GM23338 (cell line): Measurements from ENCODE around the gene FDX1. TPM values are rescaled to one million over a fixed set of nuclear protein-coding genes. Genes with fewer than 3 reads are reported as not detected.

Experiments
- ATAC-seq: fragments of 200-7000 bp; cut with Tn5 transposase; 3 replicates; pipeline ENCODE4 v1.9.1; 2020
- DNase-seq: peaks from one replicate; pipeline ENCODE4 v3.0.0-alpha.2; 2015; ENCODE audit warnings: low spot score
- H2AFZ ChIP-seq: fragments of 200-600 bp; sonication (generic); 2 replicates; pipeline ENCODE4 v1.8.0; 2016; ENCODE audit warnings: antibody characterized with exemption, mild to moderate bottlenecking, moderate library complexity
- H3F3A ChIP-seq: fragments of 200-600 bp; sonication (generic); replicated peaks from 2 replicates; pipeline ENCODE4 v1.8.0; 2017; ENCODE audit warnings: antibody characterized with exemption, mixed run types, low read depth
- H3K27ac ChIP-seq: fragments of 200-600 bp; sonication (generic); 2 replicates; pipeline ENCODE4 v1.6.1; 2016; ENCODE audit warnings: low read depth
- H3K27me3 ChIP-seq: fragments of 200-600 bp; sonication (generic); 2 replicates; pipeline ENCODE4 v1.8.0; 2016; ENCODE audit warnings: mild to moderate bottlenecking, mixed run types, moderate library complexity; ENCODE audit not compliant: insufficient read depth
- H3K36me3 ChIP-seq: fragments of 200-600 bp; sonication (generic); 2 replicates; pipeline ENCODE4 v1.8.0; 2016; ENCODE audit warnings: mild to moderate bottlenecking; ENCODE audit not compliant: insufficient read depth
- H3K4me1 ChIP-seq: fragments of 200-600 bp; sonication (generic); 2 replicates; pipeline ENCODE4 v1.8.0; 2016; ENCODE audit warnings: mild to moderate bottlenecking, moderate library complexity; ENCODE audit not compliant: insufficient read depth
- H3K4me2 ChIP-seq: fragments of 200-600 bp; sonication (generic); 2 replicates; pipeline ENCODE4 v1.7.1; 2017; ENCODE audit warnings: mixed run types
- H3K4me3 ChIP-seq: fragments of 200-600 bp; sonication (generic); 2 replicates; pipeline ENCODE4 v1.6.1; 2016; ENCODE audit warnings: mixed run types
- H3K79me2 ChIP-seq: fragments of 200-600 bp; sonication (generic); replicated peaks from 2 replicates; pipeline ENCODE4 v1.8.0; 2017; ENCODE audit warnings: mild to moderate bottlenecking; ENCODE audit not compliant: insufficient read depth
- H3K9me2 ChIP-seq: fragments of 200-600 bp; sonication (generic); 2 replicates; pipeline ENCODE4 v1.8.0; 2017; ENCODE audit not compliant: insufficient read depth
- H4K20me1 ChIP-seq: fragments of 200-600 bp; sonication (generic); replicated peaks from 2 replicates; pipeline ENCODE4 v1.8.0; 2017; ENCODE audit warnings: mild to moderate bottlenecking; ENCODE audit not compliant: insufficient read depth
- H3K27ac Mint-ChIP-seq: 2 replicates; pipeline ENCODE4 v1.8.0; 2020; ENCODE audit warnings: inconsistent platforms, mild to moderate bottlenecking, moderate library complexity, mixed read lengths
- H3K27me3 Mint-ChIP-seq: 3 replicates; pipeline ENCODE4 v1.8.0; 2022; ENCODE audit warnings: low read depth, mild to moderate bottlenecking, moderate library complexity, mixed read lengths, inconsistent platforms; ENCODE audit not compliant: insufficient read depth, poor library complexity
- H3K36me3 Mint-ChIP-seq: 3 replicates; pipeline ENCODE4 v1.8.0; 2021; ENCODE audit warnings: low read depth, mild to moderate bottlenecking, inconsistent platforms, moderate library complexity, mixed read lengths
- H3K4me1 Mint-ChIP-seq: 3 replicates; pipeline ENCODE4 v1.8.0; 2020; ENCODE audit warnings: mild to moderate bottlenecking, inconsistent platforms, mixed read lengths
- H3K4me3 Mint-ChIP-seq: 3 replicates; pipeline ENCODE4 v1.8.0; 2021; ENCODE audit warnings: moderate library complexity, mild to moderate bottlenecking, inconsistent platforms, mixed read lengths
- H3K9me3 Mint-ChIP-seq: 3 replicates; pipeline ENCODE4 v1.8.0; 2020; ENCODE audit warnings: moderate library complexity, mild to moderate bottlenecking, inconsistent platforms, mixed read lengths
- CREB1 ChIP-seq: fragments of 250-450 bp; sonication (Bioruptor Pico); IDR thresholded peaks from 2 replicates; pipeline ENCODE4 v1.5.0; 2020; ENCODE audit warnings: low read depth, mild to moderate bottlenecking, moderate library complexity
- CTCF ChIP-seq, 2 experiments: fragments of 200-600 bp in 1 of 2; sonication (generic) in 1 of 2; conservative IDR thresholded peaks; 2 replicates each; pipeline versions ENCODE4 v1.5.1 to v1.6.1; 2016 to 2017; ENCODE audit warnings: antibody characterized with exemption in 2 of 2, low read depth in 2 of 2, mild to moderate bottlenecking in 2 of 2, moderate library complexity in 1 of 2
- ETS1 ChIP-seq: IDR thresholded peaks from 2 replicates; pipeline ENCODE4 v1.6.1; 2016; ENCODE audit warnings: antibody characterized with exemption
- EZH2 ChIP-seq: fragments of 200-600 bp; sonication (generic); IDR thresholded peaks from one replicate; pipeline ENCODE4 v1.8.0; 2017; ENCODE audit warnings: antibody characterized with exemption, mild to moderate bottlenecking, low read depth; ENCODE audit not compliant: unreplicated experiment
- EZH2phosphoT487 ChIP-seq: fragments of 200-600 bp; sonication (generic); IDR thresholded peaks from one replicate; pipeline ENCODE4 v1.8.1; 2018; ENCODE audit warnings: antibody characterized with exemption; ENCODE audit not compliant: unreplicated experiment
- JUNB ChIP-seq: IDR thresholded peaks from one replicate; pipeline ENCODE4 v1.6.1; 2016; ENCODE audit warnings: antibody characterized with exemption; ENCODE audit not compliant: unreplicated experiment
- NANOG ChIP-seq: IDR thresholded peaks from 2 replicates; pipeline ENCODE4 v1.6.1; 2016; ENCODE audit warnings: antibody characterized with exemption, borderline replicate concordance
- POLR2AphosphoS5 ChIP-seq: IDR thresholded peaks from 2 replicates; pipeline ENCODE4 v1.6.1; 2016; ENCODE audit warnings: antibody characterized with exemption, low read depth
- REST ChIP-seq: IDR thresholded peaks from one replicate; pipeline ENCODE4 v1.6.1; 2018; ENCODE audit warnings: antibody characterized with exemption; ENCODE audit not compliant: unreplicated experiment
- STAT1 ChIP-seq: IDR thresholded peaks from one replicate; pipeline ENCODE4 v1.6.1; 2016; ENCODE audit warnings: antibody characterized with exemption; ENCODE audit not compliant: unreplicated experiment
- ZNF114 ChIP-seq: fragments of 250-450 bp; sonication (Bioruptor Pico); IDR thresholded peaks from 2 replicates; pipeline ENCODE4 v1.5.0; 2020; ENCODE audit warnings: mild to moderate bottlenecking, moderate library complexity
- ZNF331 ChIP-seq: fragments of 250-450 bp; sonication (Bioruptor Pico); IDR thresholded peaks from 2 replicates; pipeline ENCODE4 v1.5.0; 2020; ENCODE audit warnings: low read depth, mild to moderate bottlenecking, moderate library complexity
- ZNF462 ChIP-seq: fragments of 250-450 bp; sonication (Bioruptor Pico); IDR thresholded peaks from 2 replicates; pipeline ENCODE4 v1.5.0; 2020; ENCODE audit warnings: mild to moderate bottlenecking, moderate library complexity
- polyA plus RNA-seq: library from polyadenylated mRNA; unstranded; fragments of >200 nt; fragmentation: Nextera tagmentation; extraction: Ambion mirVana; gene quantifications from 2 replicates; pipeline ENCODE4 v1.2.1, GENCODE V29; 2016
- total RNA-seq: library from RNA; depleted of rRNA; stranded (reverse); fragments of >200 nt; shearing (Covaris generic); gene quantifications from 2 replicates; pipeline ENCODE4 v1.2.3, GENCODE V29; 2014

The FDX1 gene
- total and polyA plus RNA-seq, 2 experiments from 2014 or later: 11.1 to 15.9 TPM

- Mint-ChIP-seq H3K27ac (no peak overlapping the region), H3K27me3 (no peaks in the 10 kb centered on the region), H3K4me1 (peaks cover 28% of the 10 kb centered on the region; the same call in 2 of the 3 replicates), H3K36me3 (peaks cover 8% of the 10 kb centered on the region), H3K9me3 (no peaks in the 10 kb centered on the region), H3K4me3 (no peak overlapping the region)
- Histone ChIP-seq H3F3A (no peaks in the 10 kb centered on the region; the same call in 1 of the 2 replicates), H3K4me1 (peaks cover 23% of the 10 kb centered on the region), H3K79me2 (peaks cover 44% of the 10 kb centered on the region), H3K4me2 (no peak overlapping the region), H3K27me3 (peaks cover 4% of the 10 kb centered on the region; the same call in 1 of the 2 replicates), H3K27ac (no peak overlapping the region), H4K20me1 (no peaks in the 10 kb centered on the region; the same call in 1 of the 2 replicates), H3K36me3 (no peaks in the 10 kb centered on the region), H2AFZ (no peak overlapping the region), H3K4me3 (no peak overlapping the region), H3K9me2 (no peaks in the 10 kb centered on the region)
- DNase-seq (no peak), ATAC-seq (no peak)
- TF ChIP-seq NANOG (no peak), STAT1 (no peak), ZNF331 (CRISPR knock-in tag) (no peak), EZH2 (no peak), ZNF462 (CRISPR knock-in tag) (no peak), ETS1 (no peak), CREB1 (no peak), JUNB (no peak), REST (no peak), CTCF (conservative IDR thresholded peaks at IDR 0.05; ENCODE audit: low read depth in 2 of 2) (no peak), ZNF114 (CRISPR knock-in tag) (no peak), EZH2phosphoT487 (no peak), POLR2AphosphoS5 (no peak)
Observed at GRCh38 chr11:110432713-110433392, 3.1 kb downstream of the FDX1 start.
